Superior temporal gyrus (tissue), 1 donor: ENCODE results near the gene MBP.

Source experiments
- DNase-seq: peaks from one replicate; pipeline ENCODE4 v3.0.0-alpha.2; 2016; ENCODE audit errors: extremely low spot score

MBP gene

GRCh38 chr18:77132369-77133050 is at the start of gene MBP:
Gene MBP (minus strand): TSS chr18:77132783. CDS start chr18:77105261, 27,522 bp downstream.
- no peak for DNase-seq

- DNase-seq: no peak
Observed at GRCh38 chr18:77181950-77182707, 49.5 kb upstream of the MBP start.

GRCh38 chr18:77178559-77178958 is 46.0 kb upstream of the MBP start:
- no peak for DNase-seq

DNA sequence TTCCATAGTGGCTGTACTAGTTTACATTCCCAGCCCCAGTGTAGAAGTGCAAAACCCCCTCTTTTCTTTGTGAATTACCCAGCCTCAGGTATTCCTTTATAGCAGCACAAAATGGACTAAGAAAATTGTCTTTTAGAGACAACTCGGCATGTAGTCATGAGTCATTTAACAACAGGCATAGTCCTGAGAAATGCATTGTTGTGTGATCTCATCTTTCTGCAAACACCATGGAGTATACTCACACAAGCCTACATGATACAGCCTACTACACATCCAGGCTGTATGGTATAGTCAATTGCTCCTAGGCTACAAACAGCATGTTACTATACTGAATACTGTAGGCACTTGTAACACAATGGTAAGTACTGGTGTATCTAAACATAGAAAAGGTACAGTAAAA is 44.4 kb upstream of the MBP start:
- no peak for DNase-seq

GRCh38 chr18:77173275-77174030 is 40.9 kb upstream of the MBP start:
- DNase-seq: no peak

DNA sequence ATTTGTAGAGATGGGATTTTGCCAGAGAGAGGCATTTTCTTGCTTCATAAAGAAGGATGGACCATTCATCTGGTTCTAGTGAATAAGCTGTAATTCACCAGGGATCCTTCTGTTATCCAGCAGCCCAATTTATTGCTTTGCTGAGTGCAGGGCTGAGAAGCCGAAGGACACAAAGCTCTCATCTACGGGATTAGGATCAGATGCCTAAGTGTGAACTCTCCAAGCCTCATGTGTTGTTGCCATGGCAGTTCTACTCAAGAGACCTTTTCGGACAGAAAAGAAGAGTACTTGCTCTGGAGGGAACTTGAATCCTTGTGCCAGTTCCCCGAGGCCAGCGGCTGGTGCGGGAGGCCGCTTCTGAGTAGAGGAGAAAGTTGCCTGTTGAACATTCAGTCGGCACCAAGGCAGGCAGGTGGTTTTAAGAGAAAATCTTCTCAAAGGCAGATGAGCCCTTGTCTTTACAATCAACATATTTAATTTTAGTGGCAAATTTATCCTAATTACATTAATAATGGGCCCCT is 38.4 kb upstream of the MBP start:
- DNase-seq: no peak

DNA sequence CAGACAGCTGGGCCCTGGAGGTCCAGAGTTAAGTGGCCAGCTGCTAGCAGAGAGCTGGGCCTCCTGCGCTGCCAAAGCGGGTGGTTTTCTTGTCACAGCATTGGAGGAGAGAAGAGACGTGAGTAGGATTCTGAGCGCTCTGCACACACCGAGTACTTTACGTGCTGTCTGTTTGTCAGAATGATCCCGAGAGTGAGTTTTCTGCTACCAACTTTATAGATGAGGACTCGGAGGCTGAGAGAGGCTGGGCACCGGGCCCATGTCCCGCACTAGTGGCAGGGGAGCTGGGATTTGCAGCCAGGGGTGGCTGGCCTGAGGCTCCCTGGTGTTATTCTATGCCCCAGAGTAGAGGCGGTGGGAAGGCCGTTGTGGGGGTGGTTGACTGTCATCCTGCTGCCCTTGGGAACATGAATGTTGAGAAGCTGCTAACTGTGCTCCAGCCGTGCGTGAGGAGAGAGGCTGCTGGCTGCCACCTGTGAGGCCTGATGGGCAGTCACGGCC is 36.3 kb upstream of the MBP start:
- DNase-seq: no peak

GRCh38 chr18:77167251-77167650 is 34.7 kb upstream of the MBP start:
- DNase-seq: no peak

- no peak for DNase-seq
Observed at GRCh38 chr18:77166523-77166922, 33.9 kb upstream of the MBP start.

DNA sequence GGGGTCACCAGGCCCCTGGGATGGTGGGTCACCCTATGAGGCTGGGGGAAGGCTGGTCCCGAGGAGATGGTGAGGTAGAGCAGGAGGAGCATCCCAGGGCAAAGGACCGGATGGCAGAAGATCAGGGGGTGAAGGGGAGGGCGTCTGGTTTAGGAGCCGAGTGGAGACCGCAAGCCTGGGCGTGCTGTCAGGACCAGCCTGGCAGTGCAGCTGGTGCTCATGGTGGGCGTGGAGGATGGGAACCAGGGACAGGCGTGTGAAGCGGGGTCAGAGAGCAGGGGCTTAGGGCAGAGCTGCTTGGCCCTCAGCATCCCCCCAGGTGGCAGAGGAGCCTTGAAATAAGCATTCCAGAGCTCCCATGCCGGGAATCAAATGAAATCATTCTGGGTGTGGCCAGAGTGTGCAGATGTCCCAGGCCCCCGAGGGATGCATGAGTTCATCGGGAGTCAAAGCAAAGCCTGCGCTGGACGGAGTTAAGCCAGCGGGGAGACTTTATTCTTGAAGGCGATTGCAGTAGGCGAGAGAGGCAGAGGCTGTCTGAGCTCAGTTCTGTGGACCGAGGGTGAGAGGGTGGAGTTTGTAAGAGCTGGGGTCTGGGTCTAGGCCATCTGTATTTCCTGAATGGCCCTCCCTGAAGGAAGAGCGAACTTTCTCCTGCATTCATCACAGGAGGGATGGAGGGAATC is 33.1 kb upstream of the MBP start:
- no peak for DNase-seq

- DNase-seq: no peak
Observed at GRCh38 chr18:77164763-77165485, 32.3 kb upstream of the MBP start.

GRCh38 chr18:77164026-77164425 is 31.4 kb upstream of the MBP start:
- no peak for DNase-seq

DNA sequence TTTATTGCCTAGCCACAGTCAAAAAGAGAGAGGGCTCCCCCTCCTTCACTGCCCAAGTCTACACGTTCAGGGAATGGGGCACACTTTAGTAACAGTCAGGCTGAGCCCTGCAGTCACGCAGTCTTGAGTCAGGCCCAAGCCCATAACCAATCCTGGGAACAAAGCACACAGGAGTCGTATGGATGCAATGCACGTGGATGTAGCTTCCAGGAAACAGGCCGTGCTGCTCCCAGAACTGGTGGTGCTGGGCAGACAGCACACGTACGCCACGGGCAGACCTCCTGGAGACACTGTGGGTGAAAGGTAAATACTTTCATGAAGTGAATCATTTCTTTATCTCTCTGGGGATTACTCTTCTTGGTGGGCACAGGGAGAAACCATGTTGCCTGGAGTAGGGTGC is 30.0 kb upstream of the MBP start:
- no peak for DNase-seq

DNA sequence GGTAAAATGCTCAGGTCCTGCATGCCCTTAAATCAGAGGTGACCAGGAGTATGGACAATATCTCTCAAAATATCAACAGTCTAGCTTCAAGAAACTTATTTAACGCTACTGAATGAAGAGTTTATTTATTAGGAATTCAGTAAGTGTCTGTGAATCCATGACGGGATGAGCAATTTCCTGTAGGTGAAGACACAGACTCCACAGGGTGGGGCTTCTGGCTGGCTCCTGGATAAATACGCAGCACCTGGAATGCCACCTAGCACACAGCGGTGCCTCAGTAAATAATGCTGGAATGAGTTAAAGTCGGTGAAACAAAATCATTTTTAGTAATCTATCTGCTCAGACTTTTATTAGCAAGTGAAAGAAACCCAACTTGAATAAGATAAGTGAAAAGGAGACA is 29.4 kb upstream of the MBP start:
- no peak for DNase-seq

DNA sequence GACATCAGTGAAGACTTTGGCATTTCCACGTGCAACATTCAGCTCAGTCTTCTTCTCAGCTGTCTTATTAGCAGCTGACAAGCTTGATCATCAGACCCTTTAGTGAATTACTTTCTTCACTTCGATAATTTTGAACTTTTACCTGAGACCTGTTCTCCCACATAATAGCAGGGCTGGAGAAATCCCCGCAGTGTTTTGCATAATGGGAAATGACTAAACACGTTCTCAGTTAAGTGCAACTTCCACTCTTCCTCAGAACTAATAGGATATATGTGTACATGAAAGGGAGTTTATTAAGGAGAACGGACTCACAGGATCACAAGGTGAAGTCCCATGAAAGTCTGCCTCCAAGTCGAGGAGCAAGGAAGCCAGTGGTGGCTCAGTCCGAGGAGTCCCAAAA is 28.8 kb upstream of the MBP start:
- DNase-seq: no peak

DNA sequence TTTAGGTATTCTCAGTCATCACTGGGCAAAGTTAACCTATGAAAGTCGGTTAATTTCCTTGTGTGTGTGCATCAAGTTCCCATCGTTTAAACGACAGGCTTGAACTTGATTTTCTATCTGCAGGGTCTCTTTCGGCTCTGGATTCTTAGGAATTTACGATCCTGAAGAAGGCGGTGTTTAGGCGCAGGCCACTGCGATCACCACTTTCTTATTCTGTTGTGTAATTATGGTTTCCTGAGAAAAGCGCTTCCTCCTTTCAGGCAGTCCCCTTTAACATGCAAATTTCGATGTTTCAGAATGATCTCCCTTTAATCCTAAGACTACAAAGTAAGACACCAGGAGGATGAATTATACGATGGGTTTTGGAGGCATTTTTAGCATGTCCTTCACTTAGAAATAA is 27.9 kb upstream of the MBP start:
- DNase-seq: no peak

GRCh38 chr18:77157312-77157711 is 24.7 kb upstream of the MBP start:
- no peak for DNase-seq

DNA sequence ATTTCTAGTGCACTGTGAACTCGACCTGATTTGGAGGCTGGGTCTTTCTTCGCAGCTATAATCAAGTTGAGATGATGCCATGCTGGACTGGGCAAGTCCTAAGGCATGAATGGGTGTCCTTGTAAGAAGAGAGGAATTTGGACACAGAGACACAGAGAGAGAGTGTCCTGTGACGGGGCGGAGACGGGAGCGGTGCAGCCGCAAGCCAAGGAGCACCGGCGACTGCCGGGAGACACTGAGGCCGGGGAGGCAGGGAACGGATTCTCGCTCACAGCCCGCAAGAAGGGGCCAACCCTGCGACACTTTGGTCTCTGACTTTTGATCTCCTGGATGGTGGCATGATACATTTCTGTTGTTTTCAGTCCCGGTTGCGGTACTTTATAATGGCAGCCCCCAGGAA is 22.4 kb upstream of the MBP start:
- no peak for DNase-seq

GRCh38 chr18:77153404-77153803 is 20.8 kb upstream of the MBP start:
- no peak for DNase-seq

- DNase-seq: no peak
Observed at GRCh38 chr18:77151772-77152520, 19.4 kb upstream of the MBP start.
